GM18517 (cell line): Measurements from ENCODE around the gene MCUB.
"Not testable (repeated sequence)": the region's sequence is repeated elsewhere in the genome, so short reads cannot be mapped to it uniquely, and the experiment has no call there.

Experiments used
- ATAC-seq: cut with Tn5 transposase; IDR thresholded peaks from one replicate; pipeline ENCODE4 v1.9.1; 2021; ENCODE audit warnings: mild to moderate bottlenecking, moderate library complexity; ENCODE audit not compliant: unreplicated experiment

Gene MCUB

DNA sequence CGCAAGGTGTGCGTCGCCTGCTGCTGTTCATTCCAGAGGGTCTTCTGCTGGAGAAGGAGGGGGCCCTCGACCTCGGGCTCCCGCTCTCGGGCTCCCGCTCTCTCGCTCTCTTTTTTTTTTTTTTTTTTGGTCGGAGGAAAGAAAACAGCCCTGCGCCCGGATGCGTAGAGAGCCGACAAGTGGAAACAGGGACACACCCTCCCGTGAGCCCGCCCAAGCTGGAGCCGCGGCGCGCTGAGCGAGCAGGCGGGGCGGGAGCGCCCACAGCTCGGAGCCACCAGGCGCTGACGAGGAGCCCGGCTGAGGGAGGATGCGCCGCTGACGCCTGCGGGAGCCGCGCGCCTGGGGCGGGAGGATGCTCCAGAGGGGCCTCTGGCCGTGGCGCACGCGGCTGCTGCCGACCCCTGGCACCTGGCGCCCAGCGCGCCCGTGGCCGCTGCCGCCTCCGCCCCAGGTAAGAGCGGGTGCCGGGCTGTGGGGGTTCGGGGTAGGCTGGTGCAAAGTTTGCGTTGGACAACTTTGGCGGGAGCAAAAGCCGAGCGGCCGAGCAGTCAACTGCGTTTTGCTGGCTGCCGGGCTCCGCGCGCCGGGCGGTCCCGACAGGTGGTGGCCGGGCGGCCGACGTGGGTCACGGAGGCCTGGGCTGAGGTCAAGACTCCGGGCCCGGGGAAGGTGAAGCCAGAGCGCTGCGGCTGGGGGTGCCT is at the start of gene MCUB:
Gene MCUB (plus strand): TSS at position 264 of the 704 bp plus-strand sequence. CDS start 92 bp downstream, at position 356.
- peak; percentile 81 for ATAC-seq

- ATAC-seq = no peak
These were observed 49.4 kb upstream of the MCUB start for GRCh38 chr4:109510687-109511086.

DNA sequence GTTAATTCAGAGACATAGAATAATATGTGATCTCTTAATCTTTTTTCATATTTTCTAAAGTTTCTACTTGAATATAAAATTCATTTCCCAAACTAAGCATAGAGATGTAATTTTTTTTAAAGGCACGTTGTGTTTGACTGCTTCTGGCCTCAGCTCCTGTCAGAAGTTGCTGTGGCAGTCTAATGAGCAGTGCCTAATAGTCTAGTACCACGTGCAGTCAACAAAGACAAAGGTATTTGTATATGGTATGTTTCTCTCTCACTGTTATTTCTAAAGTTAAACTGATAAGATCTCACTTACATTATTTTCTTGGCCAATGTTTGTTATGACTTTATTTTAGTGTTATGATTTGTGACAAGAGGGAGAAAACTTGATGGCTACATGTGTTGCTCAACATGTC is 48.6 kb upstream of the MCUB start:
- no peak for ATAC-seq

- not testable (repeated sequence) for ATAC-seq
These were observed 46.7 kb upstream of the MCUB start for GRCh38 chr4:109513368-109513767.

DNA sequence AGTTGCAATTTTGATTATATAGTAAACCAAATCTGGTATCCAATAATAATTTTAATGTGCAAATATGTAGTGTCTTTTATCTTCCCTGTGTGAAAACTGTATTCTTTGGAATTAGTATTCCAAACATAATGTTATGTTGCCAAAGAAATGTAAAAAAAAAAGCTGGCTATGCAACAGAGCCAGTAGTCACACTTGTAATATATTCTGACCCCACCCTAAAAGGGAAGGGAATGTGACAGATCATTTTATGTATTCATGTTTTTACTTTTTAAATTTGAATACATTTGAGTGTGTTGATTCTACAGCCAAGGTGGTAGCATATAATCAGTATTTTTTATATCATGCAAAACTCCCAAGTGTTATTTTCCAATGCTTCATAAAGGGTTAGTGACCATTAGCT is 27.9 kb upstream of the MCUB start:
- ATAC-seq = no peak

DNA sequence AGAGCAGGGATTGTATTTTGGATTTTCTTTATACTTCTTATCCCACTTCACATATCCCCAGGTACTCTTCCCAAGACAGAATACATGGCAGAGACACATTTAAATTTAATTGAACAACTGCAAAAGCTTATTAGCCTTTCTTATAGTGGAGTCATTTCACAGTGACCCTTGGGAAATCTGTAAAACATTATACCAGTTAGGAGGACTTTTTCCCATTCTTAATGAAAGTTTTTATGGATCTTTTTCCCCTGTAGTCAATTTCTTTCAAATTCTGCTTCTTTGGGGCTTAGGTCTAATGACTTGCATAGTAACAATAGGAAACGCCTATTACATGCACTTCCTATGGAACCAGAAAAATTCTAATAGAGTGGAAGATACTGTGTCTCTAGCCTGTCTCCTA is 14.6 kb upstream of the MCUB start:
- ATAC-seq = no peak

GRCh38 chr4:109547394-109547793 is 12.7 kb upstream of the MCUB start:
- no peak for ATAC-seq

GRCh38 chr4:109548655-109549054 is 11.4 kb upstream of the MCUB start:
- no peak for ATAC-seq

DNA sequence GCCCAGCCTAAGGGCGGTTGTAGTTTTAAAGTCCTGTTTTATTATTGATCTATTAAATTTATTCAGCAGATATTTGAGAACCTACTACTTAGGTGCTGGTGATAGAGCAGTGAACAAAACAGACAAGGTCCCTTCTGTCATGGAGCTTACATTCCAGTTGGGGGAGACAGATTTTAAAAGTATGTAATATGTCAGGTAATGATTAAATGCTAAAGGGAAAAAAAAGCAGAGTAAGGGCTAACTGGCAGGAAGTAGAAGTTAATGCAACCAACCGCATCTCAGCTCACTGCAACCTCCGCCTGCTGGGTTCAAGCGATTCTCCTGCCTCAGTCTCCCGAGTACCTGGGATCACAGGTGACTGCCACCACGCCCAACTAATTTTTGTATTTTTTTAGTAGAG is 7.8 kb upstream of the MCUB start:
- no peak for ATAC-seq

DNA sequence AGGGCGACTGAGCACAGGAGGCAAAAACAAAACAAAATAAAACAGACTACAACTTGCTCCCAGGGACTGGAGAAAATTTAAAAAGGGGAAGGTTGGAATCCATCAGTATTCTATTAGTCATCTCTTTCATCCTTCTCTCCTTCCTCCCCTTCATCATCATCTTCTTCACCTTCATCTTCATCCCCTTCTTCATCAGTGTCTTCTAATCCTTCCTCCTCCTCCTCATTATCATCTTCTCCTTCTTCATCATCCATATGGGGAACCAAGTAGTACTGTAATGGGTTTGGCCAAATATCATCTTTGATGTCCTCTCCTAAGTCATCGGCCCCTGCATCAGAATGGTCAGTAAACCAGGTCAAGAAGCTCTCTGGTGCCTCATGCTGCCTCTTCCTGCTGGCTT is 6.9 kb upstream of the MCUB start:
- no peak for ATAC-seq

DNA sequence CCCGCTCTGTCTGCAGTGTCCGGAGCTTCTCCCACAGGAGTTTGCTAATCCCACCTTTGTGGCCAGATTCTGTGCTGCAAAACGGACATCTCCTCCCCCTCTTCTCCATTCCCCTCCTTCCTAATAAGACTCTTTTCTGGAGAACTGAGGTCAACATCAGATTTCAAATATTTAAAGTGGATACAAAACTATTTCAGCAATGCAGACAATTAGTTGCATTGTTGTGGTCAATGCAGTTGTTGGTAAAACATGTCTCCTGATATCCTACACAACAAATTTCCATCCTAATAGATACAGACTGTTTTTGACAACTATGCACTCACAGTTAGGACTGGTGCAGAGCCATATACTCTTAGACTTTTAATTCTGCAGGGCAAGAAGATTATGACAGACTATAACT is 5.1 kb upstream of the MCUB start:
- ATAC-seq = no peak

DNA sequence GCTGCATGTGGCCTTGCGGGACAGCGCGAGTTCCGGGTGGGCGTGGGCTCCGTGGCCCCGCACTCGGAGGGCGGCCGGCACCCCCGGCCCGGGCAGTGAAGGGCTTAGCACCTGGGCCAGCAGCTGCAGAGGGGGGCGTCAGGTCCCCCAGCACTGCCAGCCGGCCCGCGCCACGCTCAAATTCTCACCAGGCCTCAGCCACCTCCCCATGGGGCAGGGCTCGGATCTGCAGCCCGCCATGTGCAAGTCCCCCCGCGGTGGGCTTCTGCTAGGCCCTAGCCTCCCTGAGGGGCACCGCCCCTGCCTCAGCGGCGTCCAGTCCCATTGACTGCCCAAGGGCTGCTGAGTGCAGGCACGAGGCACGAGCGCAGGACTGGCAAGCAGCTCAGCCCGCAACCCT is 2.6 kb upstream of the MCUB start:
- no peak for ATAC-seq

GRCh38 chr4:109558095-109558494 is 2.0 kb upstream of the MCUB start:
- ATAC-seq = not testable (repeated sequence)

DNA sequence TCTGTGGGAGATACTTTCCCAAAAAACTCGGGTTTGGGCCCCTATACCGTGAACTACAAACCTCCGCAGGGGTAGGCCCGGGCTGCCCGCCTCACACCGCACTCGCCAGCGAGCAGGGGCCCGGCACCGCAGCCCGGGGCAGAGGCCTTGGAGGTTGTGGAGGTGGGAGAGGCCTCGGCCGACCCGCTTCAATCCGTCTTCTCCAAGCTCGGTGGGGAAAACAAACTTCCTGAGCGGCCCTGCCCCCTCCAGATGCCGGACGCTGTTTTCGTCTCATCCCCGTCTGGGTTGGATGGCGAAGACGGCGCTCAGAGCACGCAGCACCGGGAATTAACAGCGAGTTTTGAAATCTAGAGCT is 442 bp upstream of the MCUB start:
- ATAC-seq = peak; percentile 23

- peak; percentile 75 for ATAC-seq
These were observed 828 bp downstream of the MCUB start for GRCh38 chr4:109560687-109561461.

GRCh38 chr4:109562457-109563239 is 2.6 kb downstream of the MCUB start:
- ATAC-seq = no peak

GRCh38 chr4:109571494-109571893 is 11.4 kb downstream of the MCUB start:
- ATAC-seq = no peak

DNA sequence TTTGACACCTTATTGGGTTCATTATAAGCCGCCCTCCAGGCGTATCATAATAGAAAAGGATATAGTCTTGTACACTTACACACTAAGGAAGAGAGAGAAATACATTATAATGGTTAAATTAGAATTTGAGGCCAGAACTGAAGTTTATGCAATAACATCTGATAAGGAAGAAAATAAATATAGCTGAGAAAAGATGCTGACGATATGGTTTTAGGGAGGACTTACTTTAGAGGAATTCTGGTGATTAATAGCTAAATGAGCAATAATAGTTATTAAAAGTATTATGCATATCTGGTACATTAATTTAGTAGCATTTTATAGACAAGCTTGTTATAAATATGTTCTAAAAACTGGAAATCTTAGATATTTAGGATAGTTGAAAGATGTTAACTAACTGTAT is 12.1 kb downstream of the MCUB start:
- ATAC-seq = no peak

GRCh38 chr4:109574443-109574850 is 14.4 kb downstream of the MCUB start:
- no peak for ATAC-seq

GRCh38 chr4:109574931-109575804 is 15.1 kb downstream of the MCUB start:
- ATAC-seq = no peak

- no peak for ATAC-seq
These were observed 16.4 kb downstream of the MCUB start for GRCh38 chr4:109576462-109576861.
